Measurements from ENCODE around the gene GRHPR.
"Not testable (repeated sequence)": the region's sequence is repeated elsewhere in the genome, so short reads cannot be mapped to it uniquely, and the experiment has no call there.

The GRHPR gene

DNA sequence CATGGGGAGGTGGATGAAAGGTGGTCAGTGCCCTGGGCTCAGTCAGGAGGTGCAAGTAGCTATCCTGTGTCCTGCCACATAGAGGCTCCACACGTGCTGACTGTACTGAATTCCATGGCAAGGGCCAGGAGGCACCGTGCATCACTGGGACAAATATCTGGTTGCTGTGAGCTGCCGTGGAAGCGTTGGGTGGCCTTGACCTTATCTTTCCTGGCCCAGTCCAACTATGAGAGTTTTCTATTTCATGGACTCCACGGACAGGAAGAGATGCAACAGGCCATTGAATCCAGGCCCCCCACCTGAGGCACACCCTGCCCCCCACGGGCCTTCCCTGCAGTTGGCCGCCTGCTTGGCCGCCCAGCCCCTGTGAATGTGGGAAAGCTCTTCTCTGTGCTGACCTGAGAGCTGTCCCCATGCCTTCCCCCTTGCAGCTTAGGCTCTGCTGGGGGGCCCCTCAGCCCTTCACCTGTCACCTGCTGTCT lies 1.7 kb downstream of the GRHPR start:
- DNase-seq = no peak

DNA sequence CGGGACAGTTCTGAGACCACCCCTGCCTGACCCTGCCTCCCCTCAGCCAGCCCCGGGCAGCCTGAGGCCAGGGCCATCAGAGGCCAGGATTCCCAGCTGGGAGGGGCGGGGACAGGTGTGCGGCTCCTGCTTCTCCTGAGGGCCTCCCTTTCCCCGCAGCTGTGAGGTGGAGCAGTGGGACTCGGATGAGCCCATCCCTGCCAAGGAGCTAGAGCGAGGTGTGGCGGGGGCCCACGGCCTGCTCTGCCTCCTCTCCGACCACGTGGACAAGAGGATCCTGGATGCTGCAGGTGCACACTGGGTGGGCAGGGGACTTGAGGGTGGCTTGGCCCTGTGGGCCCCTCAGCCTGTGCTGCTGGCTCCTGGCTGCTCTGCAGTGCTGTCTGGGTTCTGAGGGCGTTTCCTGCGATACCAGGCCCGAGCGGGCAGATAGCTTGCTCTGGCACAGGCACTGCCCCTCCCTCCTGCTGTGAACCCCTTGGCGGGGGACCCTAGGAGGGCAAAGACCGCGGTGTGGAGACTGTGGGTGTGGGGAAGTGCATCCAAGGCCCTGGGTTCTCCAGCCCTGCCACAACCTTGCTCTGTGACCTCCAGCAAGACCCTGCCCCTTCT lies 2.3 kb downstream of the GRHPR start:
- no peak for DNase-seq

DNA sequence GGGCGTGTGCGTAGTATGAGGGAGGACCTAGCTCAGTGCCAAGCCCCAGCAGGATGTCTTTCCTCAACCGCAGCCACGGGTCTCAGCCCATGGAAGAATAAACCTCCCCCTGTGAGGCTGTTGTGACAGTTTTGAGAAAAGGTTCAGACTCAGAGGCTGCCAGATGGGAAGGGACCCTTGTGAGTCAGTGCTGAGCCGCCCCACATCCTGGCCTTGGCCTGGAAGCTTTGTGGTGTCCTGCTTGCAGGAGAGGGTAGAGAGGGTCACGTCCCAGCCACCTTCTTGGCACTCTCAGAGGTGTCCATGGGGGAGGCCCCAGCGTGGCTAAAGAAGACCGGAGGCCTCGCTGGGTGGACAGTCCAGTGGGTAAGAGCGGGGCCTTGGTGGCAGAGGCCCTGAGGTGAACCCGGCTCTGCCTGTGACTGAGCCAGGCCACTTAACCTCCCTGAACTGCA lies 2.8 kb downstream of the GRHPR start:
- DNase-seq = no peak

DNA sequence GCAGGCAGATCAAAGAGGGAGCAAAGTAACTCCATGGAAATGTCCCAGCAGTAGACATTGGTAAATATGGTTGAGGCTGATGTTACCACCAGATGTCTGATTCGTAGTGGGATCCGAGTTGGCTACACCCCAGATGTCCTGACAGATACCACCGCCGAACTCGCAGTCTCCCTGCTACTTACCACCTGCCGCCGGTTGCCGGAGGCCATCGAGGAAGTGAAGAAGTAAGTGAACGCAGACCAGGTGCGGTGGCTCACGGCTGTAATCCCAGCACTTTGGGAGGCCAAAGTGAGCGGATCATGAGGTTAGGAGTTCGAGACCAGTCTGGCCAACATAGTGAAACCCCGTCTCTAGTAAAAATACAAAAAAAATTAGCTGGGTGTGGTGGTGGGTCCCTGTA lies 3.9 kb downstream of the GRHPR start:
- not testable (repeated sequence) for DNase-seq

DNA sequence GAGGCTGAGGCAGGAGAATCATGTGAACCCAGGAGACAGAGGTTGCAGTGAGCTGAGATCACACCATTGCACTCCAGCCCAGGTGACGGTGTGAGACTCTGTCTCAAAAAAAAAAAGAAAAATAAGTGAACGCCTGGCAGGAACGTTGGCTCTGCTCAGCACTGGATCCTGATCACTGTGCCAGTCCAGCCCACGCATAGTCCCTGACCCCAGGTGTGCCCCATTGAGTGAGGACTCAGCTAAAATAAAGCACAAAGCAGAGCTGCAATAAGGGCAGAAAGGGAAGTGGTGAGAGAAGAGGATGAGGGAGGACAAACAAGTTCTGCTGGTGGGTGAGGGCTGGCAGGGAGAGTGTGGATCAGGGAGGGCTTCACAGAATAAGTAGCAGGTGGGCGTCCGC lies 4.3 kb downstream of the GRHPR start:
- no peak for DNase-seq

DNA sequence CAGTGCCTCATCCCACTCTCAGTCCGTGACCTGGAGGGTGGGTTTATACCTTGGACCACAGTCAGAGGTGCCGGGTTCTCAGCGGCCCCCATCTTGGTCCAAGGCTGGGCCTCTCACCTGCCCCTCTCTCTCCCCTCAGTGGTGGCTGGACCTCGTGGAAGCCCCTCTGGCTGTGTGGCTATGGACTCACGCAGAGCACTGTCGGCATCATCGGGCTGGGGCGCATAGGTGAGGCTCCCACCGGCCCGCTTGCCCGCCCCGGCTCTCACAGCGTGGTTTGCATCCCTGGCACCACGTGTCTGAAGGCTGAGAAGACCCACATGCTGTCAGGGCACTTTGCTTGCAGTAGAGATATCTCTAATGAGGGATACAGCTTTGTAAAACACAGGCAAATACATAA lies 5.8 kb downstream of the GRHPR start:
- no peak for DNase-seq

DNA sequence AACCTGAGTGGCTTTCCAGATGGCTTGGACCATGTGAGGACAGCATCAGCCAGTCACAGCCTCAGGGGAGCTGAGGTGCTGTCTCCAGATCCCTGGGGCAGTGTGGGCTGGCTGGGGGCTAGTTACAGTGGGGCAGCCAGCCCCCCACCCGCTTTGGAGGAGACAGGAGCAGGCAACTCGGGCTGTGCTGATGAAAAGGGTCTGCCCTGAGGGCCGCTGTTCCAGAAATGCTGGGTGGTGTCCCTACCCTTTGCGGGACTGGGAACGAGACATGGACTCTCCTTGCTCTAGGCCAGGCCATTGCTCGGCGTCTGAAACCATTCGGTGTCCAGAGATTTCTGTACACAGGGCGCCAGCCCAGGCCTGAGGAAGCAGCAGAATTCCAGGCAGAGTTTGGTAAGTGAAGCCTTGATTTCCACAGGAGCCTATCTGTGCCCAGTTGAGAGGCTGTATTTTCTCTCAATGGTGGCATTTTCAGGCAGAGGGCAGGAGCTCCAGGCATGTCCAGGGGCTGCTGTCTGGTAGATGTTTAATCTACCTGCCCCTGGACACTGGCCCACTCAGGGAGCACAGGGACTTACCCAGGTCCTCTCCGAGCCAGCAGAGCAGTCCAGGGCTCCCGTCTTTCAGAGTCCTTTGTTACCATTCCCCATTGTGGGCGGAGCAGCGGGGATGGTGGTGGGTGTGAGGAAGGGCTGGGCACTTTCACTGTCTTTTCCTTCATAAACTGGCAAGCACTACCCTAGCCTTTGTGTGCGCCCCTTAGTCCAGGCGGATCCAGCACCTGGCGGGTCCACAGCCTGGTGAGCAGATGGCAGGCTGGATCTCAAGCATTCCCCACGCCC lies 7.2 kb downstream of the GRHPR start:
- DNase-seq = no peak

DNA sequence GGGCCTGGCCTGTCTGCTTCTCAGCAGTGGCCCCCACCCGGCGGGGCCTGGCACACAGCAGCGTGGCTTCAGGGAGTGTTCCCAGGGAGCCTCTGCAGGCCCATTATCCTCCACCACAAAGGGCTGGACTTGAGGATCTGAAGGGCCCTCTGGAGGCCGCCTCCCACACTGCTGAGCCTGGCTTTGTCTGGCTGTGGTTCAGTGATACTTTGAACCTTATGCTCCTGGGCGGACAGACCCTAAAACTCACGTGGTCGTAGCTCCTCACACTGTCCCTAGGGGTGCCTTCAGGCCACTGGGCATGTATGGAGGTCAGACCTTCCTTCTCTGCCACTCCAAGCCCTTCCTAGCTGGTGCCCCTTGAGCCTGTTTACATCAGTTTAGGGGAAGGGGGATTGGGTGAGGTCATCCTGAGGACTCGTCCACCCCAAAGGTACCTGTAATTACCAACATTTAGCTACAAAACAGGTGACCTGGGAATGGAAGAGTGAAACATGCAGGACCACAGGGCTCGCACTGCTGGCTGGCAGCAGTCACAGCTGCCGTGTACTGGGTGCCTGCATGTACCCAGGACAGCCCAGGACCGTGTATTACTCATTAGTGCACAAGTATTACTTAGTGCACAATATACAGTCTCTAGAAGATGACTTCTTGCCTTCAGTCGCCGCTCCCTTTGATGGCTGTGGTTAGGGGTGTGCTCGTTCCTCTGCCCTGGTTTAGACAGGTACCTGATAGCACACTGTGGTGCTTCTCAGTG lies 8.5 kb downstream of the GRHPR start:
- DNase-seq = no peak

DNA sequence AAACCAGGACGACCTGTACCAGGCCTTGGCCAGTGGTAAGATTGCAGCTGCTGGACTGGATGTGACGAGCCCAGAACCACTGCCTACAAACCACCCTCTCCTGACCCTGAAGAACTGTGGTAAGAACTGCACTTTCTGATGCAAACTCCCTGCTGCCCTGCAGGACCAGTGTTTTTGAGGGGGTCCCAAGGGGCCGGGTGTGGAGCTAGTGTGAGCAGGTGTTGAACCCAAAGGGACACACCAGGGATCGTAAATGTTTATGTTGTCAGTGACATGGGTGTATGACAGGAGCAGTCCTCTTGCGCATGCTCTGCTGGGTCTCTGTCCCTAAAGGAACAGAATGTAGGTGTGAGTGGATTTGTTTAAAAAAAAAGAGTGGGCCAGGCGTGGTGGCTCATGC lies 9.5 kb downstream of the GRHPR start:
- no peak for DNase-seq

DNA sequence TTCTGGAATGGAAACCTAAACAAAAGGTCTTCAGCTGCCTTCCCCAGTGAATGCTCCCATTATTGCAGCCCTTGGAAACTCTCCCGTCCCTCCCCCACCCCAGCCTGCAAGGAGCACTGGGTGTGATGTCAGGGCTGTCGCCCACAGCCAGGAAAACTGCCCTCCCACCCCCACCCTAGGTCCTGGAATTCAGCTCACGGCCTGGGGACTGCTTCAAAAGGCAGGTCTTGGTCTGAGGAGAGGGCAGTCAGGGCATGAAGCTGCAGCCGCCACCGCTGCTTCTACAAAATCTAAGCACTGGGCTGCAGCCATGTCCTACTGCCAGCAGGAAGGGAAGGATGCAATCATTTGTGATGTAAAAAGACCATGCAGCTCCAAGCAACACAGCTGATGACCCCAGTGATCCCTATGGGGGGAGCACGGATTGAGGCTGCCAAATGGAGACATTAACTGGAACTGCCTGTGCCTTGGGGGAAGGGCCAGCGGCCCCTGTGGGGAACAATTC lies 11.4 kb downstream of the GRHPR start:
- DNase-seq = no peak

DNA sequence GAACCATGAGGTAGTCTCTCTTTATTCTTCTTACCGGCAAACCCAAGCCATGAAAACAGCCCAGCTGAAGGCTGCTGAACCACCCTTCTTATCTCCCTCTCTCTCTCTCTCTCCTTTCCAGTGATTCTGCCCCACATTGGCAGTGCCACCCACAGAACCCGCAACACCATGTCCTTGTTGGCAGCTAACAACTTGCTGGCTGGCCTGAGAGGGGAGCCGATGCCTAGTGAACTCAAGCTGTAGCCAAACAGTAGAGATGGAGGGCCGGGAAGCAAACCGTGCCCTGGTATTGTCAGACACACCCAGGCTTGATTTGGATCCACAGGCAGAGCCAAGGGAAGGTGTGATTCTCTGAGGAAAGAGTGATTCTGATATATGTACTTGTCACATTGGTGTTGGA lies 14.0 kb downstream of the GRHPR start:
- DNase-seq = no peak

DNA sequence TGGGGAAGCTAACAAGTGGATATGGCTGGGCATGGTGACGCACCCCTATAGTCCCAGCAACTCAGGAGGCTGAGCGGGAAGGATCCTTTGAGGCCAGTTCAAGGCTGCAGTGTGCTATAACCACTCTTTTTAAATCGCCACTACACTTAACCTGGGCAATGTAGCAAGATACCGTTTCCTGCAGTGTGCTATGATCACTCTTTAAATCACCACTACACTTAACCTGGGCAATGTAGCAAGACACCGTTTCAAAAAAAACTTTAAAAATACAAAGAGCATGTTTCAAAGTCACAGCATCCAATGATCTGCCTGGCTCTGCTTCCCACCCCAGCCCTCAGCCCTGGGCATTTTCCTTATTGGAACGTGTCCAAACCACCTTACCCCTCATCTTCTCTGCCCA lies 14.5 kb downstream of the GRHPR start:
- DNase-seq = no peak

DNA sequence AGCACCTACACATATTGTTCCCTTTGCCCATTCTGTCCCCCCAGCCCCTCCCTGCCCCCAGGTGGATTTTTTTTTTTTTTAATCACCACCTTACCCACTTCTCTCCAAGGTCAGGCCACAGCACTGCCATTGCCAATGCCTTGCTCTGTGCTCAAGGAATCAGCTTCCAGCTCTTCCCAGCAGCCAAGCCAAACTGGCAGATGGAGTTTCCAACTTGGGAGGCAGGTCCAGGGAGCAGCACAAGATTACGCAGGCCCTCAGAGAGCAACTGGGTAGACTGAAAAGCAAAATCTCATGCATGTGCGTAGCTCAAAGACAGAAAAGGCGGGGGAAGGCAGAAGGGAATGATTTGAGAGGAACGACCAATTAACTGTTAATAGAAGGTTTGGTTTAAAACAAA lies 15.1 kb downstream of the GRHPR start:
- DNase-seq = no peak

DNA sequence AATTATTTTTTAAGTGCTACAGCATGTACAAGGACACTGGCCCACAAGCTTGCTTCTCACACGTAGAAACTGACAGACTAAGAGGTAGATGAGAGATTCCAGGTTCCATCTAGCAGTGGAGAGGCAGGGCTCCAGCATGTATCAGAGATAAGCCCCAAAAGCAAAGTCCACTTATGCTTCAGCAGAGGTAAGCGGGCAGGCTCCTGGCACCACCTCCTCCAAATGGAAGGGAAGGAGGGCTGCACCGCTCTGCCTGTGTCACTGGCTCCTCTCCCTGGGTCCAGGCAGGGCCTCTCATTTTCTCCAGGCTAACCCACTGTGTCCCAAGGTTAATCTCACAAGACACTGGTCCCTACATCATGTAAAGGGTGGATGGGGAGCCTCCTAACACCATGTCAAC lies 15.9 kb downstream of the GRHPR start:
- DNase-seq = no peak

DNA sequence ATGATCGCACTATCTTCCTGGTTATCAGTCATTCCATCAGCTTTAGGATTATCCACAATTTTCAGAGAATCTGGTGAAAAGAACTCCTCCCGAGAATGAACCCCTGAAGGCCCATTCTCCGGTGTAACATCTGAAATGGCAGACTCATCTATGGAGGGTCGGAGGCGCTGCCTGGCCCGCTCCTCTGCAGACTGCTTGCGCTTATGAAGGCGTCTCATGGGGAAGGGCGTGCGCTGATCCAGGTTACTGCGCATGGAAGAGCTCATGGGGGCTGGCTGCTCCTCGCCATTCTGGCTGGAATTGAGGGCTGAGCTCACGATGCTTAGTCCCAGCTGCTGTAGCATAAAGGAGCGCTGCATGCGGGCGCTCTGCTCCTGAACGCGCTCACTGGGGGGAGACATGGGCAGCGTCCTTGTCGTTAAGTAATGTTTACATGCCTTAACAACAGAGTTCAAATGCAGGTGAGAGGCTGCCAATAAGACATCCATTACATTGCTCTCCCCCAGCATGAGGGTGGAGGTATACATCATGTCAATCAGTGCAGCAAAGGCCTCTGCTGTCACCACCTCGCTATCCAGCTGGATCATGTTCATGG lies 19.4 kb downstream of the GRHPR start:
- DNase-seq = no peak

DNA sequence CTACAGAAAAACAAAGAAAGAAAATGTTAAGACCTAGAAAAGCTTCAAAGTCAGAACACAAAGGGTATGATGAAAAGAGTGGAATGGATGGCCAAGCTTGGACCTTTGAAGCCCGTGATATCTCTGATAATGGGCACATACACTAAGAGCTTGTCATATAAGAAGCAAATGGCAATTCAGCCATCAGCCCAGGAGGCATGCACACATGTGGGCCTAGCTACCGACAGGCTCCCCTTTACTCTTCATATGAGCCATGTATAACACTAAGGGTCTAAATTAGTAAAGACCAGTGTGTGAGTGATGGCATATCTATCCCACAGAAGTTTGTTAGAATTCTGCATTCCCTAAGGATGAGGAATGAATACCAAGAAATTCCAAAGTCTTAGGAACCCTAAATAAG lies 20.1 kb downstream of the GRHPR start:
- no peak for DNase-seq

DNA sequence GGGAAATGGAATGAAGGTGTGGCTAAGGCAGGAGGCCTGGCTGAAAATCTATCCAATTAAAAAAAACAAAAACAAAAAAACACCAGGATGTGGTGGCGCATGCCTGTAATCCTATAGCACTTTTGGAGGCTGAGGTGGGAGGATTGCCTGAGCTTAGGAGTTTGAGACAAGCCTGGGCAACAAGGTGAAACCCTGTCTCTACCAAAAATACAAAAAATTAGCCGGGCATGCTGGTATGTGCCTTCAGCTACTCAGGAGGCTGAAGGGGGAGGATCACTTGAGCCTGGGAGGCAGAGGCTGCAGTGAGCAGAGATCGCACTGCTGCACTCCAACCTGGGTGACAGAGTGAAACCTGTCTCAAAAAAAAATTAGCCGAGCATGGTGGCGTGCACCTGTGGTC lies 21.1 kb downstream of the GRHPR start:
- DNase-seq = no peak

DNA sequence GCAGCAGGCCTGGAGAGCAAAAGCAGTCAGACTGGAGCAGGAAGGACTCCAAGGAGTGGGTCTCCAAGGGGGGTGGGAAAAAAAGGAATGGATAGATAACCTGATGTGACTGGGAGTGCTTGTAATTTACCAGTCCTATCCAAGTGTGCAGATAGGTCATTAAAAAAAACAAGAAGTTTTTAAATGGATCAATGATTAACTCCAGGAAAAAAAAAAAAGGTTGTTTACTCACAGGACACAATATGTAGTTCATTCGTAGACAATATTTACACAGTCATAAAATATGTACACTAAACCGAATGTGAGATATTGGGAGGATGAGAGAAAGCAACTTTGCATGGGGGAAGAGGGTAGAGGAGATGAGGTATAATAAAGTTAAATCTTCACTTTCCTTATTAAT lies 22.4 kb downstream of the GRHPR start:
- no peak for DNase-seq

DNA sequence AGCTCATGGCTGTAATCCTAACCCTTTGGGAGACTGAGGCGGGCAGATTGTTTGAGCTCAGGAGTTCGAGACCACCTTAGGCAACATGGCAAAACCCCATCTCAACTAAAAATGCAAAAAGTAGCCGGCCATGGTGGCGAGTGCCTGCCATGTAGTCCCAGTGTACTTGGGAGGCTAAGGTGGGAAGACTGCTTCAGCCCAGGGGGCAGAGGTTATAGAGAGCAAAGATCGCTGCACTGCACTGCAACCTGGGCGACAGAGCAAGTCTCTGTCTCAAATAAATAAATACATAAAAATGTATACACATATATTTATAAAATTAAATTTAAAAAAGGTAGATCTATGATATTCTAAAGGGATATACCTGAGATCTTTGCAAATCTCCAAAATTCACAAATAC lies 23.3 kb downstream of the GRHPR start:
- no peak for DNase-seq

DNA sequence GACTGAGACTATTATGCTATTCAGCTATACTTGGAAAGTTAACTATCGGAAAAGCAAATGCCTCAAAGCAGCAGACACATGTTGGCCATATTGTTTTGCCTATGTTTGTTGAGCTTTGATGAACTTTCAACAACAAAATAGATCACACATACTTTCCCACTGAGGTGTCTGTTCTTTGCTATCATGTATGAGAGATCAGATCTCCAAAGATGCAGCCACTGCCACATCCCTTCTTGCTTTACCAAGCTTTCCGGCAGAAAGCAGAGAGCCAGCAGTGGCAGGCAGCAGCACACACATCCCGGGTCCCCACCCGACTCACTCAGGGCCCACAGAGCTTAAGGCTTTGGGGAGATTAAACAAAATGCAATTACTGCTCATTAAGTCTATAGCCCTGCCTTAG lies 23.9 kb downstream of the GRHPR start:
- no peak for DNase-seq

DNA sequence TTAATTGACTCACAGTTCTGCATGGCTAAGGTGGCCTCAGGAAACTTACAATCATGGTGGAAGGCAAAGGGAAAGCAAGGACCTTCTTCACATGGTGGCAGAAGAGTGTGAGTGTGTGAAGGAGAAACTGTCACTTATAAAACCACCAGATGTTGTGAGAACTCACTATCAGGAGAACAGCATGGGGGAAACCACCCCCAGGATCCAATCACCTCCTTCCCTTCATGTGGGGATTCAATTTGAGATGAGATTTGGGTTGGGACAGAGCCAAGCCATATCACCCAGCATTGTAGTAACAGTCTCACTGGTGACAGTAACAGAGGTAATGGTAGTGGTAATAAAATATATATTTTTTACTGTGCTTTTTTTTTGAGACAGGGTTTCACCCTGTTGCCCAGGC lies 24.6 kb downstream of the GRHPR start:
- no peak for DNase-seq

DNA sequence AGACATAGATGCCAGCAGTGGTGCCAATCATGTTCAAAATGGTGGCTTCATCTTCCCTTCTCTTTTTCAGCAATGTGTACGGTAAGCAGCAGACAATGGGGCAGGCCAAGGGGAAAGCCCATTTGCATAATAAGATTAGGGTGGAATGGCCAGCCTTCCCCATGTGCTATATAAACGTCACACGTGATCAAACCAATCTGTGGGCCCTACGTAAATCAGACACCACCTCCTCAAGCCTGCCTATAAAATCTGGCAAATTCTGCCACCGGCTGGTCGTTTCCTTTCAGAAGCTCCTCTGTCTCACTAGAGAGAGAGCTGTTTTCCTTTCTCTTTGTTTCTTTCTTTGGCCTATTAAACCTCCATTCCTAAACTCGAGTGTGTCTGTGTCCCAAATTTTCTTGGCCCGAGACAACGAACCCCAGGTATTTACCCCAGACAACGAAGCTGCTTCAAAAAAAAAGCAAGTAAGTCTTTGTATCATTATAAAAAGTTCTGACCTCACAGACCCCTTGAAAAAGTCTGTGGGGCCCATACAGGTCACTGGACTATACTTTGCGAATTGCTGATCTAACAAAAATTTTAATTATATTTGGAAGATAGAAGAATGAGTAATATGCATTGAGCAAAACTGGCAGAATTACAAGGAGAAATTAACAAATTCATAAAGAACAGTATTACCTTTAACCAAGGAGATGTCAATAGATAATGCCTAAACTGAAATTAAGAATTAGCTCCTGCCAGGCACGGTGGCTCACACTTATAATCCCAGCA lies 27.6 kb downstream of the GRHPR start:
- no peak for DNase-seq

Data from SHP77 (cell line).